HepG2 (cell line): Measurements from ENCODE around the gene FBXO44. TPM values are rescaled to one million over a fixed set of nuclear protein-coding genes. Genes with fewer than 3 reads are reported as not detected.

Experiments used
- ATAC-seq: fragments of 200-7000 bp; cut with Tn5 transposase; 3 replicates; pipeline ENCODE4 v1.9.1; 2020; ENCODE audit warnings: mild to moderate bottlenecking, moderate library complexity
- BruUV-seq: library from RNA; stranded (reverse); fragments of 400-500 nt; replicated peaks from 2 replicates; lab custom pipeline; 2021; lab: Mats Ljungman, UMichigan
- CTCF ChIA-PET: fragments of 300-600 bp; formaldehyde crosslinking; extraction: SDS; loops from one replicate; lab custom pipeline; 2021; ENCODE audit warnings: low total read pairs, inconsistent platforms, low intra/inter-chr PET ratio; lab: Yijun Ruan, JAX
- POLR2A ChIA-PET: fragments of 350-600 bp; sonication (Branson Sonifier 250); formaldehyde crosslinking; loops from one replicate; lab custom pipeline; 2020; ENCODE audit warnings: antibody characterized with exemption, inconsistent platforms; lab: Yijun Ruan, JAX
- DNase-seq: peaks from one replicate; pipeline ENCODE4 v3.0.0-alpha.2; 2015; ENCODE audit warnings: low spot score
- FAIRE-seq: peaks from 3 replicates; lab custom pipeline; 2011; peaks lifted over from hg19 to GRCh38; lab: Jason Lieb, UNC
- H2AFZ ChIP-seq: one replicate; pipeline ENCODE4 v1.6.1; 2011; ENCODE audit warnings: low read length, inconsistent platforms
- H3K27ac ChIP-seq: fragments of 300-600 bp; 3 replicates; pipeline ENCODE4 v1.8.0; 2011; ENCODE audit warnings: mixed run types, mild to moderate bottlenecking, mixed read lengths, low read length, inconsistent platforms; ENCODE audit not compliant: insufficient read depth; ENCODE audit errors: extremely low read length
- H3K27me3 ChIP-seq, 2 experiments: fragments of 200-600 bp in 1 of 2; 2 replicates in 1 of 2; 3 replicates in 1 of 2; pipeline versions ENCODE4 v1.6.0 to v1.8.0; 2011; ENCODE audit warnings: low read length in 2 of 2, mild to moderate bottlenecking in 2 of 2, moderate library complexity in 2 of 2, inconsistent platforms in 1 of 2; ENCODE audit not compliant: insufficient read depth in 2 of 2, control insufficient read depth in 1 of 2
- H3K36me3 ChIP-seq, 2 experiments: fragments of 200-600 bp in 1 of 2; replicated peaks in 1 of 2; 2 replicates in 1 of 2; 3 replicates in 1 of 2; pipeline versions ENCODE4 v1.5.1 to v1.8.0; 2011; ENCODE audit warnings: low read length in 2 of 2, inconsistent platforms in 1 of 2; ENCODE audit not compliant: insufficient read depth in 2 of 2, control insufficient read depth in 1 of 2
- H3K4me1 ChIP-seq: 2 replicates; pipeline ENCODE4 v1.5.1; 2012; ENCODE audit warnings: low read length, inconsistent platforms; ENCODE audit not compliant: insufficient read depth
- H3K4me2 ChIP-seq: 2 replicates; pipeline ENCODE4 v1.6.0; 2011; ENCODE audit warnings: low read depth, low read length, inconsistent platforms
- H3K4me3 ChIP-seq, 3 experiments: fragments of 200-600 bp in 1 of 3; sonication (generic), shearing (Covaris generic) in 1 of 3; replicated peaks in 1 of 3; 2 replicates each; pipeline ENCODE4 v1.5.1; 2011 to 2016; ENCODE audit warnings: low read length in 3 of 3, inconsistent platforms in 2 of 3, low read depth in 2 of 3, mild to moderate bottlenecking in 2 of 3, control low read depth in 1 of 3, mixed read lengths in 1 of 3; ENCODE audit not compliant: insufficient read depth in 1 of 3
- H3K79me2 ChIP-seq: one replicate; pipeline ENCODE4 v1.6.1; 2011; ENCODE audit warnings: low read length, inconsistent platforms; ENCODE audit not compliant: insufficient read depth
- H3K9ac ChIP-seq: 2 replicates; pipeline ENCODE4 v1.6.0; 2011; ENCODE audit warnings: mild to moderate bottlenecking, low read depth, low read length, inconsistent platforms; ENCODE audit not compliant: insufficient read depth
- H3K9me3 ChIP-seq: 2 replicates; pipeline ENCODE4 v1.5.1; 2012; ENCODE audit warnings: mild to moderate bottlenecking, low read length
- H4K20me1 ChIP-seq: 2 replicates; pipeline ENCODE4 v1.6.0; 2011; ENCODE audit warnings: inconsistent platforms, mild to moderate bottlenecking, low read length, moderate library complexity; ENCODE audit not compliant: insufficient read depth
- DBP ChIP-seq: sonication (generic); formaldehyde crosslinking; IDR thresholded peaks from 2 replicates; pipeline ENCODE4 v1.4.0; 2020; ENCODE audit warnings: missing genetic modification reagents; ENCODE audit errors: not compliant biosample characterization
- ETV5 ChIP-seq: IDR thresholded peaks from 2 replicates; pipeline ENCODE4 v1.6.1; 2018; ENCODE audit warnings: missing biosample characterization, missing genetic modification reagents, inconsistent platforms, borderline replicate concordance
- FOXK2 ChIP-seq: fragments of 450-650 bp; IDR thresholded peaks from 2 replicates; pipeline ENCODE4 v1.6.1; 2016
- HDAC6 ChIP-seq: fragments of 200-600 bp; sonication (generic); IDR thresholded peaks from 2 replicates; pipeline ENCODE4 v1.7.0; 2017; ENCODE audit warnings: mild to moderate bottlenecking, antibody characterized with exemption, low read length, low read depth
- NFATC3 ChIP-seq: sonication (generic); formaldehyde crosslinking; IDR thresholded peaks from 2 replicates; pipeline ENCODE4 v1.5.1; 2020; ENCODE audit warnings: mild to moderate bottlenecking, missing genetic modification reagents
- RFX5 ChIP-seq: IDR thresholded peaks from 2 replicates; pipeline ENCODE4 v1.6.1; 2011; ENCODE audit warnings: low read depth, low read length, improper control_type of control experiment
- SKI ChIP-seq: fragments of 450-650 bp; IDR thresholded peaks from one replicate; pipeline ENCODE4 v1.6.1; 2018; ENCODE audit warnings: mild to moderate bottlenecking; ENCODE audit not compliant: partially characterized antibody
- SP140L ChIP-seq: sonication (generic); formaldehyde crosslinking; IDR thresholded peaks from 2 replicates; pipeline ENCODE4 v1.4.0; 2020; ENCODE audit warnings: missing genetic modification reagents, borderline replicate concordance
- TIGD3 ChIP-seq: sonication (generic); formaldehyde crosslinking; IDR thresholded peaks from 2 replicates; pipeline ENCODE4 v1.5.1; 2020; ENCODE audit warnings: mild to moderate bottlenecking, missing genetic modification reagents, borderline replicate concordance
- ZFP1 ChIP-seq: IDR thresholded peaks from 2 replicates; pipeline ENCODE4 v1.6.1; 2016
- ZFP36L2 ChIP-seq: sonication (generic); formaldehyde crosslinking; IDR thresholded peaks from 2 replicates; pipeline ENCODE4 v1.4.0; 2020; ENCODE audit warnings: missing genetic modification reagents
- ZNF282 ChIP-seq: fragments of 450-650 bp; IDR thresholded peaks from 2 replicates; pipeline ENCODE4 v1.6.1; 2018; ENCODE audit not compliant: partially characterized antibody
- ZNF543 ChIP-seq: sonication (generic); formaldehyde crosslinking; IDR thresholded peaks from 2 replicates; pipeline ENCODE4 v1.4.0; 2020; ENCODE audit warnings: mild to moderate bottlenecking, missing genetic modification reagents
- ZNF768 ChIP-seq: sonication (generic); formaldehyde crosslinking; IDR thresholded peaks from 2 replicates; pipeline ENCODE4 v1.4.0; 2020; ENCODE audit warnings: missing genetic modification reagents
- WGBS: methylation state at CpG from one replicate; pipeline ENCODE4 v1.1.6; 2017; ENCODE audit warnings: low lambda C conversion rate; 5-methylcytosine and 5-hydroxymethylcytosine counted together
- in situ Hi-C: cut with HindIII; loops from 2 replicates; pipeline ENCODE4 v1.10.0; 2017; ENCODE audit warnings: low pct_unique_long_range_greater_than_20kb; ENCODE audit not compliant: extremely low pct_ligation_motif_present
- intact Hi-C: fragments of 100-400 bp; cut with micrococcal nuclease; formaldehyde crosslinking; loops from one replicate; pipeline ENCODE4 v1.10.0; 2022; ENCODE audit not compliant: unreplicated experiment
- polyA plus RNA-seq, 8 experiments: library from polyadenylated mRNA; depleted of rRNA in 3 of 8; stranded (reverse) in 7 of 8; unstranded in 1 of 8; fragments of >200 nt; fragmentation: Illumina TruSeq in 4 of 8; extraction: Trizol in 4 of 8; gene quantifications; 2 replicates each; pipeline versions ENCODE4 v1.2.1 to v1.2.3, GENCODE V29; 2011 to 2016; ENCODE audit warnings: low read depth in 4 of 8, missing spikeins in 1 of 8, mixed read lengths in 1 of 8; ENCODE audit not compliant: insufficient read depth in 1 of 8
- total RNA-seq, 5 experiments: library from RNA; depleted of rRNA; stranded (reverse); fragments of >200 nt; fragmentation: Illumina TruSeq; extraction: Trizol; gene quantifications; 2 replicates each; pipeline ENCODE4 v1.2.3, GENCODE V29; 2016; ENCODE audit warnings: low read depth in 1 of 5
- TF ChIP-seq, protein P1 (sequence below): sonication (generic); formaldehyde crosslinking; conservative IDR thresholded peaks from 2 replicates; pipeline ENCODE4 v1.8.0; 2022; ENCODE audit warnings: missing genetic modification reagents
- TF ChIP-seq, protein P2 (sequence below): sonication (generic); formaldehyde crosslinking; IDR thresholded peaks from 2 replicates; pipeline ENCODE4 v1.4.0; 2020; ENCODE audit warnings: mild to moderate bottlenecking, missing genetic modification reagents

Gene FBXO44
- total and polyA plus RNA-seq, 2 of the 13 experiments (the other 11 are each of a cell fraction or from before 2014, with no cell fraction given): 22.4 to 27.9 TPM

GRCh38 chr1:11615090-11615489, 39.6 kb upstream of the FBXO44 start:
- H3K27ac ChIP-seq: no peak overlapping the region
- WGBS: 17% methylated on average over 16 of the region's 16 CpGs
- DNase-seq: no peak
- ChIA-PET POLR2A (no interaction called here), CTCF (no interaction called here)
- TF ChIP-seq ZNF282 (no peak), ZFP1 (CRISPR knock-in tag) (no peak), ETV5 (CRISPR knock-in tag) (no peak), HDAC6 (no peak), TIGD3 (no peak), SP140L (CRISPR knock-in tag) (no peak), ZNF768 (CRISPR knock-in tag) (no peak), DBP (no peak), ZFP36L2 (CRISPR knock-in tag) (no peak), SKI (no peak), NFATC3 (no peak), FOXK2 (no peak), RFX5 (no peak), ZNF543 (no peak)
- TF ChIP-seq, protein P1, sequence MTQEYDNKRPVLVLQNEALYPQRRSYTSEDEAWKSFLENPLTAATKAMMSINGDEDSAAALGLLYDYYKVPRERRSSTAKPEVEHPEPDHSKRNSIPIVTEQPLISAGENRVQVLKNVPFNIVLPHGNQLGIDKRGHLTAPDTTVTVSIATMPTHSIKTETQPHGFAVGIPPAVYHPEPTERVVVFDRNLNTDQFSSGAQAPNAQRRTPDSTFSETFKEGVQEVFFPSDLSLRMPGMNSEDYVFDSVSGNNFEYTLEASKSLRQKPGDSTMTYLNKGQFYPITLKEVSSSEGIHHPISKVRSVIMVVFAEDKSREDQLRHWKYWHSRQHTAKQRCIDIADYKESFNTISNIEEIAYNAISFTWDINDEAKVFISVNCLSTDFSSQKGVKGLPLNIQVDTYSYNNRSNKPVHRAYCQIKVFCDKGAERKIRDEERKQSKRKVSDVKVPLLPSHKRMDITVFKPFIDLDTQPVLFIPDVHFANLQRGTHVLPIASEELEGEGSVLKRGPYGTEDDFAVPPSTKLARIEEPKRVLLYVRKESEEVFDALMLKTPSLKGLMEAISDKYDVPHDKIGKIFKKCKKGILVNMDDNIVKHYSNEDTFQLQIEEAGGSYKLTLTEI (CRISPR knock-in tag): no peak
- TF ChIP-seq, protein P2, sequence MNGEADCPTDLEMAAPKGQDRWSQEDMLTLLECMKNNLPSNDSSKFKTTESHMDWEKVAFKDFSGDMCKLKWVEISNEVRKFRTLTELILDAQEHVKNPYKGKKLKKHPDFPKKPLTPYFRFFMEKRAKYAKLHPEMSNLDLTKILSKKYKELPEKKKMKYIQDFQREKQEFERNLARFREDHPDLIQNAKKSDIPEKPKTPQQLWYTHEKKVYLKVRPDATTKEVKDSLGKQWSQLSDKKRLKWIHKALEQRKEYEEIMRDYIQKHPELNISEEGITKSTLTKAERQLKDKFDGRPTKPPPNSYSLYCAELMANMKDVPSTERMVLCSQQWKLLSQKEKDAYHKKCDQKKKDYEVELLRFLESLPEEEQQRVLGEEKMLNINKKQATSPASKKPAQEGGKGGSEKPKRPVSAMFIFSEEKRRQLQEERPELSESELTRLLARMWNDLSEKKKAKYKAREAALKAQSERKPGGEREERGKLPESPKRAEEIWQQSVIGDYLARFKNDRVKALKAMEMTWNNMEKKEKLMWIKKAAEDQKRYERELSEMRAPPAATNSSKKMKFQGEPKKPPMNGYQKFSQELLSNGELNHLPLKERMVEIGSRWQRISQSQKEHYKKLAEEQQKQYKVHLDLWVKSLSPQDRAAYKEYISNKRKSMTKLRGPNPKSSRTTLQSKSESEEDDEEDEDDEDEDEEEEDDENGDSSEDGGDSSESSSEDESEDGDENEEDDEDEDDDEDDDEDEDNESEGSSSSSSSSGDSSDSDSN: no peak
- ATAC-seq: no peak
- no peak overlapping the region for H3K9ac ChIP-seq
- intact Hi-C loops (no loop called here), in situ Hi-C loops (no loop called here)
- peaks cover 9 to 27% of the 10 kb centered on the region in 2 experiments; a peak in 3 of 5 replicates for H3K27me3 ChIP-seq
- no peaks in the 10 kb centered on the region for H3K9me3 ChIP-seq
- H2AFZ ChIP-seq: no peak overlapping the region
- no TSS peak for BruUV-seq
- no peaks in the 10 kb centered on the region for H3K79me2 ChIP-seq
- no peaks in the 10 kb centered on the region for H4K20me1 ChIP-seq
- H3K4me2 ChIP-seq: no peak overlapping the region
- H3K36me3 ChIP-seq: no peaks in the 10 kb centered on the region
- H3K4me1 ChIP-seq: no peaks in the 10 kb centered on the region
- FAIRE-seq: no peak
- H3K4me3 ChIP-seq: no peak overlapping the region
